ENCODE data around the gene MDC1. TPM values are rescaled to one million over a fixed set of nuclear protein-coding genes. Genes with fewer than 3 reads are reported as not detected.
"Not testable (repeated sequence)": the region's sequence is repeated elsewhere in the genome, so short reads cannot be mapped to it uniquely, and the experiment has no call there.

The MDC1 gene
- total RNA-seq, 1 donor from 2014 or later = 96.6 TPM

DNA sequence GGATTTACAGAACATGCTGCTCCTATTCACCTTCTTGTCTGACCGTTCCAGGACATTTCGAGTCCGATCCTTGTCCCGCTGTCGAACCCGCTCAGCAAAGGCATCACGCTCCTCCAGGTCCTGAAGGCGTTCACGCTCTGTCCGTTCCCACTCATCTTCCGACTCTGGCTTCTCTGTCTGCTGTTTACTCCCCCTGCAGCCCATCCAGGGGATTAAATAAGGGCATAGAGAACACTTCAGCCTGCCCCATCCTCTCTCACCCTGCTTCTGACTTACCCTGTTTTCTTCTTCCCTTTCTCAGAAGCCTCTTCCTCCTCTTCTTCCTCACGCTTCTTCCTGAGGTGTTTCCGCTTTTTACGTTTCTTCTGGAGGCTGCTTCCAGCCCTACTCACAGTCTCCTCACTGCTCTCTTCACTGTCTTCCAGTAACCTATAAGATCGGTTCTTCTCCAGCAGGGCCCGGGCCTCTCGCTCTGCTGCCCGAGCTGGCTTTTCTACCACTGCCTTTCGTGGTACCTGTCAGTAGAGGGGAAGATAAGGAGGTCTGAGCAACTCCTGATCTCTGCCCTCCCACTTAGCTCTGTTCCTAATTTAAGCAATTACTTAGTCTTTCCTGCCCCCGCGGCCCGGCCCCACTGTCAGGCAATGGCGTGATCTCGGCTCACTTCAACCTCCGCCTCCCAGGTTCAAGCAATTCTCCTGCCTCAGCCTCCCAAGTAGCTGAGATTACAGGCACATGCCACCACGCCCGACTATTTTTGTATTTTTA is 46.1 kb downstream of the MDC1 start:
- H3K27me3 Mint-ChIP-seq (ENCODE audit: low read depth) = no peaks in the 10 kb centered on the region
- peak overlapping the region; percentile 23 for H3K27ac Mint-ChIP-seq
- peaks cover 22% of the 10 kb centered on the region for H3K4me1 Mint-ChIP-seq (ENCODE audit: low read depth)
- peak overlapping the region; percentile 68 for H3K4me3 Mint-ChIP-seq (ENCODE audit: low read depth)
- H3K9me3 Mint-ChIP-seq = no peaks in the 10 kb centered on the region
- DNase-seq (ENCODE audit: low spot score) = no peak
- intact Hi-C loops (cut with micrococcal nuclease) = no loop called here
- peaks cover 33% of the 10 kb centered on the region for H3K36me3 Mint-ChIP-seq (ENCODE audit: low read depth)

DNA sequence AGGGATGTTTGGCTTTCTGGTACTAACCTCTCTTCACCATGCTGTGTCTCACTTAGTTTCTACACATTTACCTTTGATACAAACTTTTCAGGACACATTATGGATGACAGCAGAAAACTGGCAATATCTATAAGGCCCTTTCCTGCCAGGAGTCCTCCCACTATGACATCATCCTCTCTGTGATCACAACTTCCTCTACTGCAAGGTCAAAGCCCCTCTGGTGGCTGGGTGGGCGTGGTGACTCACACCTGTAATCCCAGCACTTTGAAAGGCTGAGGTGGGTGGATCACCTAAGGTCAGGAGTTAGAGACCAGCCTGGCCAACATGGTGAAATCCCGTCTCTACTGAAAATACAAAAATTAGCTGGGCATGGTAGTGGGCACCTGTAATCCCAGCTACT is 50.8 kb downstream of the MDC1 start:
- H3K27ac Mint-ChIP-seq = peak overlapping the region; percentile 54

DNA sequence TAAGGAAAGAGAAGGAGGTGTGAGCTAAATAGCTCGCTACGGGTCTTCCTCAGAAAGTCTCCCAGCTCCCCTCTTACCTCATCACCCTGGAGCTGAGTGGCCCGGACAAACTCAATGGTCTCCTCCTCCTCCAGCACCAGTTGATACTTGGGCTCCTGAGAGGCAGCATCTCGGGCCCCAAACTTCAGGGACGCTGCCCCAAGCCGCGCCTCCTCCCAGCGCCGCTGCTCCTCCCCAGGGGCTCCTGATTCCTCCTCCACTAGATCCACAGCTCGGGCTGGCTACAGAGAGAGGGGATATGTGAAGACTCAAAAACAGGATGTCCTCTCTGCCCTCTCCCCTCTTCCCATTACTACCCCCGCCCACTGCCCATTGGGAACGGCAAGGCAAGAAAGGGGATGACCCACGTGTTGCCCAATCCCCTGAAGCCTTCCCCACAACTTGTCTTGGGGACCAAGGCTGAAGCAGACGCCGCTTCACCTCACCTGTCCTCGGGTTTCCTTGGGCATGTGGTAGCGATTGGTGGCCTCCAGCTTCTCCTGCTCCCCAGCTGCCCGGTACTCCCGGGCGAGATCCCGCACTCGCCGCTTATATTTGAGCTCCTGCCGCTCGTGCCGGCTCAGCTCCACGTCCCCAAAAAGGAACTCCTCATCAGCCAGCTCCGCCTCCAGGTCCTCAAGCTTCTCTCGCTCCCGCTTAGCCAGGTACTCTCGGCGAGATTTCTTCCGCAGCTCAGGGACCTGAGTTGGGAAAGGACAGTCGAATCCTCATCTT is 51.9 kb downstream of the MDC1 start:
- H3K27me3 Mint-ChIP-seq (ENCODE audit: low read depth) = no peaks in the 10 kb centered on the region
- H3K9me3 Mint-ChIP-seq = no peaks in the 10 kb centered on the region
- intact Hi-C loops (cut with micrococcal nuclease) = no loop called here
- H3K27ac Mint-ChIP-seq = no peak overlapping the region
- peaks cover 58% of the 10 kb centered on the region for H3K36me3 Mint-ChIP-seq (ENCODE audit: low read depth)
- peaks cover 5% of the 10 kb centered on the region for H3K4me1 Mint-ChIP-seq (ENCODE audit: low read depth)
- DNase-seq (ENCODE audit: low spot score) = no peak
- no peak overlapping the region for H3K4me3 Mint-ChIP-seq (ENCODE audit: low read depth)

More for the DNA sequence above, 50.8 kb downstream of the MDC1 start:
- H3K27me3 Mint-ChIP-seq (ENCODE audit: low read depth); H3K4me3 Mint-ChIP-seq (ENCODE audit: low read depth); intact Hi-C loops (cut with micrococcal nuclease); DNase-seq (ENCODE audit: low spot score); H3K9me3 Mint-ChIP-seq: not testable (repeated sequence)
- Mint-ChIP-seq H3K4me1 (ENCODE audit: low read depth) (peaks cover 12% of the 10 kb centered on the region), H3K36me3 (ENCODE audit: low read depth) (peaks cover 64% of the 10 kb centered on the region)

DNA sequence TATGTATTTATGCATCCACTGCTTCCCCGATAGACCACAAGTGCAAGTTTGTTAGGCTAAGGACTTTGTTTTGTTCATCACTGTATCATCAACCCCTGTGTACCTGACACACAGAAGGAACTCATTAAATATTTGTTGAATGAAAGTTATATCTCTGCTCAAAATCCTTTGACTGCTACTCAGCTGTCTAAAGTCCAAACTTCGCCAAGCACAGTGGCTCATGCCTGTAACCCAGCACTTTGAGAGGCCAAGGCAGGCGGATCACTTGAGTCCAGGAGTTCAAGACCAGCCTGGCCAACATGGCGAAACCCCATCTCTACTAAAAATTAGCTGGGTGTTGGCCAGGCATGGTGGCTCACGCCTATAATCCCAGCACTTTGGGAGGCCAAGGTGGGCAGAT is 59.2 kb downstream of the MDC1 start:
- H3K4me3 Mint-ChIP-seq (ENCODE audit: low read depth); H3K27me3 Mint-ChIP-seq (ENCODE audit: low read depth); H3K4me1 Mint-ChIP-seq (ENCODE audit: low read depth); H3K9me3 Mint-ChIP-seq; DNase-seq (ENCODE audit: low spot score); H3K27ac Mint-ChIP-seq; intact Hi-C loops (cut with micrococcal nuclease): not testable (repeated sequence)
- peaks cover 73% of the 10 kb centered on the region for H3K36me3 Mint-ChIP-seq (ENCODE audit: low read depth)

DNA sequence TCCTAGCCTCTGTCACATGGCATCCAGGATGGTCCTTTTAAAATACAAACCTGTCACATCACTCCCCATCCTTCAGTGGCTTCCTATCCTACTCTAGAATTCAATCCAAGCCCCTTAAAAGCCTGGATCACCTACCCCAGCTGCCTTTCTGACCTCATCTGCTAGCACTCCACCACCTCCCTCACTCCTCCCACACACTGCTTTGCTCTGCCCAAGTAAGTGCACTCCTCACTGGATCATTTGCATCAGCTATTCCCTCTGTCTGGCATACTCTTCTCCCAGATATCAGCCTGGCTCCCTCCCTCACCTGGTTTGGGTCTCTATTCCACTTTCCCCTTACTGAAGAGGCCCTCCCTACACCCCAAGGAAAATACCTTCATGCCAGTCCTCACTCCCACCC is 59.6 kb downstream of the MDC1 start:
- intact Hi-C loops (cut with micrococcal nuclease) = no loop called here

DNA sequence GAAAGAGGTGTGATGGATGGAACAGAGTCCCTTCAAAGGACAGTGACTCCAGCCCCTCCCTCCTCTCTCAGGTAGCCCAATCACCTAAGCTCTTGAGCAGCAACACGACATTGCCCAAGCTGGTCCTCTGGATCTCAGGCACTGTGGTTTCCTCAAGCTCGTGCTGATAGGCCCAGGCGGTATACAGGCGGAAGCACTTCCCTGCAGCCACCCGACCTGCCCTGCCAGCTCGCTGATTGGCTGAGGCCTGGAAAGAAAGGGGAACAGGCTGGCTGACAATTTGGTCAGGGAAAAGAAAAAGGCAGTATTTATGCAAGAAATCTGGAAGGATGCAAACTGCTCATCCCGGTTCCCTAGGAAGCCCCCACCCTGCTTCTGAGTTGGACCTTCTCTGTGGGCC is 60.6 kb downstream of the MDC1 start:
- Mint-ChIP-seq H3K27ac (no peak overlapping the region), H3K9me3 (no peaks in the 10 kb centered on the region), H3K27me3 (ENCODE audit: low read depth) (no peaks in the 10 kb centered on the region), H3K4me1 (ENCODE audit: low read depth) (no peaks in the 10 kb centered on the region), H3K4me3 (ENCODE audit: low read depth) (no peak overlapping the region), H3K36me3 (ENCODE audit: low read depth) (peaks cover 71% of the 10 kb centered on the region)
- intact Hi-C loops (cut with micrococcal nuclease) = no loop called here
- no peak for DNase-seq (ENCODE audit: low spot score)

More for the DNA sequence above, 59.6 kb downstream of the MDC1 start:
- no peak overlapping the region for H3K4me3 Mint-ChIP-seq (ENCODE audit: low read depth)
- H3K4me1 Mint-ChIP-seq (ENCODE audit: low read depth) = no peaks in the 10 kb centered on the region
- H3K9me3 Mint-ChIP-seq = no peaks in the 10 kb centered on the region
- DNase-seq (ENCODE audit: low spot score) = no peak
- H3K36me3 Mint-ChIP-seq (ENCODE audit: low read depth) = peaks cover 72% of the 10 kb centered on the region
- H3K27ac Mint-ChIP-seq = no peak overlapping the region
- no peaks in the 10 kb centered on the region for H3K27me3 Mint-ChIP-seq (ENCODE audit: low read depth)

DNA sequence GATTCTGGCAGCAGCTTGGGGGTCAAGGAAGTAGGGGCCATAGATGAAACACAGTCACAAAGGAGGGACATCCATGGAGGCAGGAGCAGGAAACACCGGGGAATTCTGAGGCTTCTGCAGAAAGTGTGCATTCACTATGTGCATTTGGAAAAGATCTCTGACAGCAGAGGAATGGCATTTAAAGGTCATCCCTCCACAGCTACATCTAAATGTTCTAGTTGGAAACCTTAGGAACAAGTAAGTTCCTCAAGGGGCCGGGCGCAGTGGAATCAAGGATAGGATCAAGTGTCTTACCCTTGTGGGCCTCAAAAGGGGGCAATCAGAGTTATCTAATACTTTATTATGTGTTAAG is 61.4 kb downstream of the MDC1 start:
- Mint-ChIP-seq H3K36me3 (ENCODE audit: low read depth) (peaks cover 75% of the 10 kb centered on the region), H3K27ac (no peak overlapping the region), H3K27me3 (ENCODE audit: low read depth) (no peaks in the 10 kb centered on the region), H3K4me1 (ENCODE audit: low read depth) (no peaks in the 10 kb centered on the region), H3K9me3 (no peaks in the 10 kb centered on the region), H3K4me3 (ENCODE audit: low read depth) (no peak overlapping the region)
- DNase-seq (ENCODE audit: low spot score) = no peak
- intact Hi-C loops (cut with micrococcal nuclease) = no loop called here

DNA sequence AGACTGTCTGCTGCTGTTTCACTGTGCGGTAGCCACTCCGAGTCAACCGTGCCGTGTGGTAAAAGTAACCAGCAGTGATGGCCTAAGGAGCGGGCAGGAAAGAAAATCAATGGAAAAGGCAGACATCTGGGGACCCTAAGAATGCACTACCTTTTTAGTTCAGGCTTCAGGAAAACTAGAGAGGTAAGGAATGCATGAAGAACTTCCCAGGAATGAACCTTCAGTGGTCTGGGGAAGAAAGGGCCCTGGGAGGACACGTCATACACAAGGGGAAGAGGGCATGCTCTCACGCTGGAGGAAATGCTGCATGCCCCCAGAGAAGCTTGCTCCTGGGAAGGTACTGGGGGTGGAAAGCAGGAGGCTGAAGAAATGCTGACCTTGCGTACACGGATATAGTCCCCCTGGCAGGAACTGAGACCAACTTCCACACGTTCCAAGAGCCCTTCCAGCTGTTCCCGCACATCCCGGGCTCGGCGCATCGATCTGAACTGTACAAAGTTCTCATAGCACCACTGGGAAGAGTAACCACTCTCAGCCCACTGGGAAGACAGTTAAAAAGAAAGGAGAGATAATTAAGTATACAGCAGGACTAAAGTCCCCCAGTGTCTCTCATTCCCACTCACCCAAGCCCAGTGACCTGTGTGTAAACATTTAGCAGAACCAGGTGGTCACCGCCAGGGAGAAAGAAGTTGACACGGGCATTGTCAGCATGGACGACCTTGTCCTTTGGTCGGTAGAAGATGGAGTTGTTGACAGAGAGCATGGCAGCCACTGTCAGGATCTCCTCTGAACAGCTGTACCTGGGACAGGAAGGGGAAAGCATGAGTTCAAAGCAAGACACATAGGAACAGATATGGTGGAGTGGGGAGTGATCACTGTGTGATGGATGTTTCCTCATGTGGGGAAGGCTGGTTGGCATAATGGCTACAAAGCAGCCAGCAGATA is 62.0 kb downstream of the MDC1 start:
- Mint-ChIP-seq H3K4me3 (ENCODE audit: low read depth) (no peak overlapping the region), H3K36me3 (ENCODE audit: low read depth) (peaks cover 73% of the 10 kb centered on the region), H3K9me3 (no peaks in the 10 kb centered on the region), H3K27me3 (ENCODE audit: low read depth) (no peaks in the 10 kb centered on the region), H3K27ac (no peak overlapping the region), H3K4me1 (ENCODE audit: low read depth) (no peaks in the 10 kb centered on the region)
- no peak for DNase-seq (ENCODE audit: low spot score)
- intact Hi-C loops (cut with micrococcal nuclease) = no loop called here

DNA sequence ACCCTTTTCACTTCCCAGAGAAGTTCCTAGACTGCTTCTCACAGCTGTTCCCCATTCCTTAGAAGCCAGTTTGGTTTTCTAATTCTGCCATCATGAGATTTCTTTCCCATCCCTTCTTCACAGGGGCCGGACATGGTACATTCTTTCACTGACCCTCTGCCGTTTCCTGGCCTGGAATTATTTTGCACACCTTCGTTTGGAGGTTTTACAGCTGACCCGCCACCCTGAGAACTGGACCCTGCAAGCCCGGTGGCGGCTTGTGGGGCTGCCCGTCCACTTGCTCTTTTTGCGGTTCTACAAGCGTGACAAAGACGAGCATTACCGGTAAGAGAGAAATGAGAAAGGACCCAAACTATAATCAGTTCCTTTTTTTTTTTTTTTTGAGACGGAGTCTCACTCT is 65.9 kb downstream of the MDC1 start:
- H3K4me1 Mint-ChIP-seq (ENCODE audit: low read depth) = peaks cover 13% of the 10 kb centered on the region
- H3K36me3 Mint-ChIP-seq (ENCODE audit: low read depth) = peaks cover 49% of the 10 kb centered on the region
- intact Hi-C loops (cut with micrococcal nuclease) = no loop called here
- H3K9me3 Mint-ChIP-seq = no peaks in the 10 kb centered on the region
- no peak for DNase-seq (ENCODE audit: low spot score)
- H3K27ac Mint-ChIP-seq = no peak overlapping the region
- H3K27me3 Mint-ChIP-seq (ENCODE audit: low read depth) = no peaks in the 10 kb centered on the region
- no peak overlapping the region for H3K4me3 Mint-ChIP-seq (ENCODE audit: low read depth)

Other genes starting within 250 kb of the MDC1 start
- 358 and 360 TPM in 2 replicates for gene HLA-E, start 227.8 kb downstream of the MDC1 start, total RNA-seq
- gene GNL1, start 160.8 kb downstream of the MDC1 start, total RNA-seq = 79.8 and 88.2 TPM in 2 replicates
- 35.0 and 36.6 TPM in 2 replicates for gene PRR3, start 160.0 kb downstream of the MDC1 start, total RNA-seq
- gene ABCF1, start 145.8 kb downstream of the MDC1 start, total RNA-seq = 102 and 112 TPM in 2 replicates
- 96.7 and 102 TPM in 2 replicates for gene PPP1R10, start 100.0 kb downstream of the MDC1 start, total RNA-seq
- gene MRPS18B, start 99.4 kb downstream of the MDC1 start, total RNA-seq = 71.9 and 74.9 TPM in 2 replicates
- 11.8 and 13.9 TPM in 2 replicates for gene ATAT1, start 90.4 kb downstream of the MDC1 start, total RNA-seq
- gene C6orf136, start 70.1 kb downstream of the MDC1 start, total RNA-seq = 23.1 and 28.2 TPM in 2 replicates
- gene DHX16, start 44.3 kb downstream of the MDC1 start, total RNA-seq = 48.4 and 48.5 TPM in 2 replicates
- gene PPP1R18, start 30.6 kb downstream of the MDC1 start, total RNA-seq = 137 and 144 TPM in 2 replicates
- 23.1 and 24.2 TPM in 2 replicates for gene NRM, start 26.3 kb downstream of the MDC1 start, total RNA-seq
- 1,115 and 1,128 TPM in 2 replicates for gene TUBB, start 3.1 kb upstream of the MDC1 start, total RNA-seq
- 201 and 214 TPM in 2 replicates for gene FLOT1, start 25.4 kb upstream of the MDC1 start, total RNA-seq
- 185 and 190 TPM in 2 replicates for gene IER3, start 27.3 kb upstream of the MDC1 start, total RNA-seq
- 11.3 and 13.7 TPM in 2 replicates for gene DDR1, start 167.2 kb upstream of the MDC1 start, total RNA-seq
- 56.8 and 58.3 TPM in 2 replicates for gene GTF2H4, start 190.9 kb upstream of the MDC1 start, total RNA-seq
- gene VARS2, start 197.0 kb upstream of the MDC1 start, total RNA-seq = 67.0 and 75.0 TPM in 2 replicates
- gene SFTA2, start 214.9 kb upstream of the MDC1 start, total RNA-seq = not detected in 2 replicates
- gene MUCL3, start 223.7 kb upstream of the MDC1 start, total RNA-seq = not detected in 2 replicates